Measurements from ENCODE around the gene VWA3B.

Gene VWA3B

GRCh38 chr2:98167916-98168315, 80.9 kb downstream of the VWA3B start:
- DNase-seq (ENCODE audit: low read depth in 2 of 3, low spot score in 2 of 3) = no peak

- DNase-seq (ENCODE audit: low read depth in 2 of 3, low spot score in 2 of 3) = no peak
Observed at GRCh38 chr2:98170076-98170475, 83.1 kb downstream of the VWA3B start.

- DNase-seq (ENCODE audit: low read depth in 2 of 3, low spot score in 2 of 3) = no peak
Observed at GRCh38 chr2:98172150-98172765, 85.3 kb downstream of the VWA3B start.

GRCh38 chr2:98172951-98173350, 86.0 kb downstream of the VWA3B start:
- DNase-seq (ENCODE audit: low read depth in 2 of 3, low spot score in 2 of 3) = no peak

GRCh38 chr2:98175811-98176210, 88.8 kb downstream of the VWA3B start:
- no peak for DNase-seq (ENCODE audit: low read depth in 2 of 3, low spot score in 2 of 3)

GRCh38 chr2:98177286-98177685, 90.3 kb downstream of the VWA3B start:
- DNase-seq (ENCODE audit: low read depth in 2 of 3, low spot score in 2 of 3) = no peak

- no peak for DNase-seq (ENCODE audit: low read depth in 2 of 3, low spot score in 2 of 3)
Observed at GRCh38 chr2:98177986-98178385, 91.0 kb downstream of the VWA3B start.

GRCh38 chr2:98180456-98180855, 93.5 kb downstream of the VWA3B start:
- DNase-seq (ENCODE audit: low read depth in 2 of 3, low spot score in 2 of 3) = no peak

- no peak for DNase-seq (ENCODE audit: low read depth in 2 of 3, low spot score in 2 of 3)
Observed at GRCh38 chr2:98181346-98181745, 94.4 kb downstream of the VWA3B start.

- no peak for DNase-seq (ENCODE audit: low read depth in 2 of 3, low spot score in 2 of 3)
Observed at GRCh38 chr2:98185801-98186200, 98.8 kb downstream of the VWA3B start.

- no peak for DNase-seq (ENCODE audit: low read depth in 2 of 3, low spot score in 2 of 3)
Observed at GRCh38 chr2:98187194-98187593, 100.2 kb downstream of the VWA3B start.

- no peak for DNase-seq (ENCODE audit: low read depth in 2 of 3, low spot score in 2 of 3)
Observed at GRCh38 chr2:98188351-98189046, 101.5 kb downstream of the VWA3B start.

- DNase-seq (ENCODE audit: low read depth in 2 of 3, low spot score in 2 of 3) = no peak
Observed at GRCh38 chr2:98191883-98192282, 104.9 kb downstream of the VWA3B start.

- no peak for DNase-seq (ENCODE audit: low read depth in 2 of 3, low spot score in 2 of 3)
Observed at GRCh38 chr2:98201576-98201975, 114.6 kb downstream of the VWA3B start.

- no peak for DNase-seq (ENCODE audit: low read depth in 2 of 3, low spot score in 2 of 3)
Observed at GRCh38 chr2:98205889-98206288, 118.9 kb downstream of the VWA3B start.

- DNase-seq (ENCODE audit: low read depth in 2 of 3, low spot score in 2 of 3) = no peak
Observed at GRCh38 chr2:98212092-98213000, 125.4 kb downstream of the VWA3B start.

GRCh38 chr2:98216616-98217015, 129.6 kb downstream of the VWA3B start:
- DNase-seq (ENCODE audit: low read depth in 2 of 3, low spot score in 2 of 3) = no peak

- no peak for DNase-seq (ENCODE audit: low read depth in 2 of 3, low spot score in 2 of 3)
Observed at GRCh38 chr2:98219152-98219551, 132.2 kb downstream of the VWA3B start.

GRCh38 chr2:98233941-98234340, 147.0 kb downstream of the VWA3B start:
- no peak for DNase-seq (ENCODE audit: low read depth in 2 of 3, low spot score in 2 of 3)

GRCh38 chr2:98234776-98235175, 147.8 kb downstream of the VWA3B start:
- no peak for DNase-seq (ENCODE audit: low read depth in 2 of 3, low spot score in 2 of 3)

GRCh38 chr2:98236935-98237334, 150.0 kb downstream of the VWA3B start:
- no peak for DNase-seq (ENCODE audit: low read depth in 2 of 3, low spot score in 2 of 3)

GRCh38 chr2:98240786-98241398, 153.9 kb downstream of the VWA3B start:
- DNase-seq (ENCODE audit: low read depth in 2 of 3, low spot score in 2 of 3) = no peak
